ENCODE data around the gene SRD5A1. TPM values are rescaled to one million over a fixed set of nuclear protein-coding genes. Genes with fewer than 3 reads are reported as not detected.

SRD5A1 gene
- polyA plus RNA-seq, 1 experiment: 20.9 TPM

GRCh38 chr5:6623941-6624340 is 9.3 kb upstream of the SRD5A1 start:
- no peak for TF ChIP-seq CTCF (IDR thresholded peaks at IDR 0.05; ENCODE audit: insufficient read depth, low read depth, low read length)
- no peak for DNase-seq (ENCODE audit: low read depth)
- H3K27me3 ChIP-seq (ENCODE audit: control insufficient read depth, insufficient read depth, low read length): no peaks in the 10 kb centered on the region
- CTCF ChIA-PET: interaction anchor here (0.6 kb wide), 1 partner anchor 251 kb away, joined by 3 read pairs; no protein-coding TSS in a partner anchor
- no peak overlapping the region for H3K4me3 ChIP-seq (ENCODE audit: low read depth, low read length)
- POLR2A ChIA-PET: no interaction called here
- peaks cover 12% of the 10 kb centered on the region for H3K36me3 ChIP-seq (ENCODE audit: control insufficient read depth, insufficient read depth, low read length)

- Histone ChIP-seq H3K27me3 (ENCODE audit: control insufficient read depth, insufficient read depth, low read length) (no peaks in the 10 kb centered on the region), H3K4me3 (ENCODE audit: low read depth, low read length) (no peak overlapping the region), H3K36me3 (ENCODE audit: control insufficient read depth, insufficient read depth, low read length) (peaks cover 12% of the 10 kb centered on the region)
- ChIA-PET CTCF (interaction anchor here (1.1 kb wide), 1 partner anchor 44 kb away, joined by 3 read pairs; no protein-coding TSS in a partner anchor), POLR2A (no interaction called here)
- no peak for TF ChIP-seq CTCF (IDR thresholded peaks at IDR 0.05; ENCODE audit: insufficient read depth, low read depth, low read length)
- DNase-seq (ENCODE audit: low read depth): no peak
Measured at GRCh38 chr5:6626508-6626907, 6.7 kb upstream of the SRD5A1 start.

GRCh38 chr5:6631441-6631840 is 1.8 kb upstream of the SRD5A1 start:
- Histone ChIP-seq H3K27me3 (ENCODE audit: control insufficient read depth, insufficient read depth, low read length) (no peaks in the 10 kb centered on the region), H3K36me3 (ENCODE audit: control insufficient read depth, insufficient read depth, low read length) (peaks cover 6% of the 10 kb centered on the region), H3K4me3 (ENCODE audit: low read depth, low read length) (no peak overlapping the region)
- CTCF ChIA-PET: interaction anchor here (0.8 to 1.4 kb wide), 2 partner anchors 9 to 114 kb away, joined by 3 to 4 read pairs; no protein-coding TSS in a partner anchor
- no peak for DNase-seq (ENCODE audit: low read depth)
- TF ChIP-seq CTCF (IDR thresholded peaks at IDR 0.05; ENCODE audit: insufficient read depth, low read depth, low read length): no peak
- POLR2A ChIA-PET: no interaction called here

GRCh38 chr5:6632324-6632887 is 834 bp upstream of the SRD5A1 start:
- TF ChIP-seq CTCF (IDR thresholded peaks at IDR 0.05; ENCODE audit: insufficient read depth, low read depth, low read length): peak; percentile 23; the same call in 1 of the 2 replicates
- ChIA-PET CTCF (interaction anchor here (0.9 to 1.8 kb wide), 4 partner anchors 8 to 113 kb away, joined by 3 to 6 read pairs (median 3); no protein-coding TSS in a partner anchor), POLR2A (no interaction called here)
- Histone ChIP-seq H3K27me3 (ENCODE audit: control insufficient read depth, insufficient read depth, low read length) (no peaks in the 10 kb centered on the region), H3K4me3 (ENCODE audit: low read depth, low read length) (peak overlapping the region; percentile 70), H3K36me3 (ENCODE audit: control insufficient read depth, insufficient read depth, low read length) (peaks cover 4% of the 10 kb centered on the region)
- no peak for DNase-seq (ENCODE audit: low read depth)

GRCh38 chr5:6633469-6634245 is 417 bp downstream of the SRD5A1 start:
- no peak for TF ChIP-seq CTCF (IDR thresholded peaks at IDR 0.05; ENCODE audit: insufficient read depth, low read depth, low read length)
- Histone ChIP-seq H3K27me3 (ENCODE audit: control insufficient read depth, insufficient read depth, low read length) (no peaks in the 10 kb centered on the region), H3K36me3 (ENCODE audit: control insufficient read depth, insufficient read depth, low read length) (peaks cover 4% of the 10 kb centered on the region), H3K4me3 (ENCODE audit: low read depth, low read length) (peak overlapping the region; percentile 70)
- CTCF ChIA-PET: interaction anchor here (0.8 to 1.8 kb wide), 4 partner anchors 19 to 109 kb away, joined by 3 read pairs; no protein-coding TSS in a partner anchor
- no peak for DNase-seq (ENCODE audit: low read depth)
- POLR2A ChIA-PET: no interaction called here
